Measurements from ENCODE around the gene OTOA.

GRCh38 chr16:21666772-21667171 is 3.0 kb downstream of the OTOA start:
- TF ChIP-seq CTCF (IDR thresholded peaks at IDR 0.05; ENCODE audit: insufficient read depth, low read depth, low read length) (no peak), EZH2 (IDR thresholded peaks at IDR 0.05; ENCODE audit: insufficient read depth, low read length) (no peak)

All from astrocyte (in vitro differentiated cells and primary cell).